SIG-M5 (cell line): Measurements from ENCODE around the gene VSTM4.
A peak's percentile ranks its signal among the peaks of the same experiment; 100 is the strongest.

Experiments
- DNase-seq: peaks from one replicate; lab custom pipeline; 2025; lab: John Stamatoyannopoulos, UW

The VSTM4 gene

DNA sequence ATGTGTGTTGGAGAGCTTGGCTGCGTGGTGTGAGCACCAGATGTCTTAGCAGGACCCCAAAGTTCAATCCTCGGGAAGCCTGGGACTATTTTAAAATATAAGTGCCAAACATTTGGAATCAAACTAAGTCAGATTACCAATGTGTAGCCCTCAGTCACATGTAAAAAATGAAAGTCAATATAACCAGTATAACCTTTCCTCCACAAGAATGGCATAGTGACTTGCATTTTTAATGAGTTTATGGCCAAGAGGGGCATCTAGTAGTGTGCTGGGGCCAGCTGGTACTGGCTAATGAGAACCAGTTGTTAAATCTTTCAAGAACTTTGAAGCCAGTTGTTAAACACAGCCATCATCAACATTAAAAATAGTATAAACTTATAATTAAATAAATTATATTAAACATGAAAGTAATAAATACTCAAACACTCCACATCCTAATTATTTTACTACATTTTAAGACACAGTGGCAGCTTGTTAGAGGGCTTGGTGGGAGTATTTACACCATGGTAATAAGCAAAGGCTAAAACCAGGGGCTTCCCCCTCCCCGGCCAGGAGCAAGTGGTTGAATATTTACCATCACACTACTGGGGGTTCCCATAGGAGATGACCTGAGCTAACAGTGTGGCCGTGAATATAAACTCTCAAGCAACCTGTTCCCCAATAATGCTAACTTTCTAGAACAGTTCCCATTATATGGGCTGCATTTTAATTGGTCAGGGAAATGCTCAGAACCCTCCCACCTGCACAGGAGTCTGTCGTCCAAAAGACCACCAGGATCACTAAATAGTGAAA lies 26.4 kb upstream of the VSTM4 start:
- DNase-seq: no peak

DNA sequence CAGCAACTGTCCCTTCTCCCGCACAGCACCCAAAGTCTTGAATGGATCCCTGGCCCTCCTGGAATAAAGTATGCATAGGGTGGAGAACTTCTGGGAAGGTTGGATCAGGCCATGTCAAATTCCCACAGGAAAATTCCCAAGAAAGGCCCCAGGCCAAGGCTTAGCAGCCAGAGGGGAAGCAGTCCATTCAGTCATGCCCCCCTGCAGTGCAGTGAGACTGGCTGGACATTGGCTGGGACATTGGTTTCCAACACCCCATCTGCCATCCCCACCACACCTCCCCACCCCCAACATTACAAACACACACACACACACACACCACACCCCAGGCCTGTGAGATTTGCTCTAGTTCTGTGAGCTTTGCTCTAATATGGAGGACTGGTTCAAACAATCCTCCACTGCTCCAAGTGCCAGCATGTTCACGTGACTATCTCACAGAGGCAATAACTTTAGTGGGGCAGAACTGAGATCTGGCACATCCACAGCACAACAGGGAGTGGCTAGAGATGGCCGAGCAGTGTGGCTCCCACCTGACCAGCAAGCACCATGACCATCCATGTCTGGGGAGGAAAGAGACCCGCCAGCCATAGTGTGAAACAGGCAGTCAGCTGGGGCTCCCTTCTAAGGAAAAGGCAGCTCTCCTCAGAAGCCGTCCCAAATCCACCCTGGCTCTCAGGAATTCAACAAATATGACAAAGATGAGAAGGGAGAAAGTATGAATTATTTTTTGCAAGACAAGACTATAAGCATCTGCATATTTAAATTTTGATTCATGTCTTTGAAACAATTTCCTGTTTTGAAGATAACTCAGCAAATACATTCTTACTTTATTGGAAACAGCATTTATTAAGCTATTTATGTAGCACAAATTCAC lies 25.2 kb upstream of the VSTM4 start:
- no peak for DNase-seq

DNA sequence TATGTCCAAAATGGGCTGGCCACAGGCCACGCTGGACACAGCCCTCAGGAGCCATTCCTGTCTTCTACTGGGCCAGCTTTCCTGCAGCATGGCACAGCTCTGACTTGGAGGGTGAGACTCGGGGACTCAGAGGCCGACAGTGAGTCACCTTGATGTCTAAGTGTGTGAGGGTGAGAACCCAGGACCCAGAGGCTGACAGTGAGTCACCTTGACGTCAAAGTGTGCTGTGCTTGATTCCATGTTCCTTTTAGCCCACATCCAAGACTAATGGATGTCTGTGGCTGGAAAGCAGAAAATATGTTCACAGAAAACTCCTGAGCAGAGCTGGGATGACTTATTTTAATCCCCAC lies 24.5 kb upstream of the VSTM4 start:
- DNase-seq: no peak

DNA sequence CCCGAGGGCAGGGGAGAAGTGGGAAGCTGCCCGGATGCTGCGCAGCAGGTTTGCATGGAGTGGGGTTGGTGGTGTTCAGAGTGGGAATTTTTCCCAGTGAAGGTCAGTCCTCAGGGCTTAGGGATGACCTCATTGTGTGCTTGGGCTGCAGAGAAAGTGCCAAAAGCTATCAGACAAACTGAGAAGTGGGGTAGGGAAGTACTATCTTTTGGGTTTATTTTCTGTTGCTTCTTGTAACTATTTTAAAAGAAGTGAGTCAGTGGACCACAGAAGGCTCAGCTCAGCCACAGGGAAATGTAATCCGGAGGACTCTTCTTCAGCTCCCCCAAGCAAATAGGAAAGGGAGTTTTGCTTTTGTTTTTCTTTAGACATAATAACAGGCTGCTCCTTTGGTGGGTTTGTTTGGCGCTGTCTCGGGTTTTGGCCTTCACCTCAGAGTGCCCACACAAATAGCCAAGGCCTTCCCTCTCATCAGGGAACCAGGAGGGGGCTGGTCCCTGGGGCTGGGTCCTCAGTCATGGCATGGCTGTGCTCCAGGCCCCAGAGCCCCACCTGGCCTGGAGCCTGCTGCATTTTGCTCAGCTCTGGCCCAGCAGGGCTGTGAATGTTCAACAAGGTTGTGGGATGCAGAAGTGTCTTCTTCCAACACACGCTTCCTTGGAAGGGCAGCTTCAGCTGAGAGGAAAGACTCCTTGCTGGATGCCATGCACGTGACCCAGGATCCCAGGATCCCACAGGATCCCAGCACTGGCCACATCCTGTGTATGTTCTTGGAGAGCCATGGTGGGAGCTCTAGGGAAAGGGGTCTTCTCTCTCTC lies 23.9 kb upstream of the VSTM4 start:
- peak; percentile 6 for DNase-seq

DNA sequence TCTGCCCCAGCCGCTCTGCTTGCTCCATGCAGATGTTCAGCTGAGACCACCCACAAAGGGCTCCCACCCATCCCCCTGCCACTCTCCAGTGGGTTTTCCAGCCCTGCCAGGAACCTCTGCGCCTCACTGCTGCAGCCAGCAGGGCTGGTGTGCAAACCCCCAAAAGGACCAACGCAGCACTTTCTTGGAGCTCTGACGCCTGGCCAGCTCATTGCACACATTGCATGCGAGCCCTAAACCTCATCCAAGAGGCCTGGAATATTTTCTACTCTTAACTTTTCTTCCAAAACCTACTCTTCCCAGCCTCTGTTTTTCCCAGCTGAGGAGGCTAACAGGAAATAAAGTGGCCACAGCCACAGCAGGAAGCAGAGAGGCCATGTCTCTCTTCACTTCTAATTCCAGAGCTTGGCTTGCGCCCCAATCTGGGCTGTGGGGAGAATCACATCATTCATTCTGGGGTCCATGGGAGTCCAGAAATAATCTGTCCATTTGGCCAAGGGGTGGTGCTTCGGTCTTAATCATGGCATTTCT lies 23.1 kb upstream of the VSTM4 start:
- DNase-seq: no peak

DNA sequence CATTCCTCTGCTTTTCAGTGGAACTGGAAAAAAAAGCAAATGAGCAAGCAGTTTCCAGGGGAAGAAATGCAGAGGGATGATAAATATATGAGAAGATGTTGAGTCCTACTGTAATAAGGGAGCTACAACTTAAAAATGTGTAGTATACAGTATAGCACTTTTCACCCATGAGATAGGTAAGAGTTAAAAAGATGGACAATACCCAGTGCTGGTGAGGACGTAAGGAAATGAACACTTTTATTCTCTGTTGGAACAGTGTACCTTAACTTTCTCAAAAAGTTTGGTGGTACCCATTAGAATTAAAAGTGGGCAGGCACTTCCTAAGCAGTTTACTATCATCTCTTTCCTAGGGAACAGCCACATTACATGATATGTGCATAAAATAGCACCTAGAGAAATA lies 21.2 kb upstream of the VSTM4 start:
- DNase-seq: no peak

DNA sequence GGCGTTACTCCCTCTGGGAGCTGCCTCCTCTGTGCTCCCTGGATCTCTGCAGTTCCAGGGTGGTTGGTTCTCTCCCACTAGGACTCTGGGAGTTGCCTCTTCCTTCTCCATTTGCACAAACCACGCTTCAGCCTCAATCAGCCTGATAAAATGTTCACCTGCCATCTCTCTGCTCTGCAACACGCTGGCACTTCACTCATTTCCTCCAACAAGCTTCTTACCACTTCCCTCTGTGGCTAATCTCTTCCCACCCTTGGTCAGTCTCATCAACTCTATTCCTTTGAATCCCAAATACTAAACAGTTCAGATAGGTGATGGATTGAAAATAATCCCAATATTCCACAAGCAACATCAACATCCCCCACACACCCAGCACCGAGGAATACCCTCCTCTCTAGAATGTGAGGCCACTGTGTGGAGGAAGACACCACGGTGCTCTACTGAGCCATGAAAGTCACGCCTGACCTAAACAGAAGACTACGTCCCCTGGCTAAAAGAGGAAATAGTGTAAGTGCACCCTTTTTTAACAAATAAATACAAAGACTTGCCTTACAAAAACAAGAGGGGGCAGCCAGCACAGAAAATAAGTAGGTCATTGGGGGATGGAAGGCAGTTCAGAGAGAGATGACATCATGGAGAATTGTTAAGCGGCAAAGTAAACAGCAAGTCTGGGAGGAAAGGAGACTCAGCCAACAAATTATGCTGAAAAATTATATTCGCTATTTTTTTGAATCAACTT lies 20.4 kb upstream of the VSTM4 start:
- DNase-seq: no peak

DNA sequence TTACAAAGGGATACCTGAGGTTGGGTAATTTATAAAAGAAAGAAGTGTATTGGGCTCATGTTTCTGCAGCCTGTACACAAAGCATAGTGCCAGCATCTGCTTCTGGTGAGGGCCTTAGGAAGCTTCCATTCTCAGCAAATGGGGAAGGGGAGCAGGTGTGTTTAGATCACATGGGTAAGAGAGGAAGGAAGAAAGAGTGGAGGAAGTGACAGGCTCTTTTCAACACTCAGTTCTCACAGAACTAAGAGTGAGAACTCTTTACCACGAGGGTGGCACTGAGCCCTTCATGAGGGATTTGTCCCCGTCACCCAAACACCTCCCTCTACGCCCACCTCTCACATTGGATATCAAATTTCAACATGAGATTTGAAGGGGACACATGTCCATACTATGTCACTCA lies 19.0 kb upstream of the VSTM4 start:
- no peak for DNase-seq

DNA sequence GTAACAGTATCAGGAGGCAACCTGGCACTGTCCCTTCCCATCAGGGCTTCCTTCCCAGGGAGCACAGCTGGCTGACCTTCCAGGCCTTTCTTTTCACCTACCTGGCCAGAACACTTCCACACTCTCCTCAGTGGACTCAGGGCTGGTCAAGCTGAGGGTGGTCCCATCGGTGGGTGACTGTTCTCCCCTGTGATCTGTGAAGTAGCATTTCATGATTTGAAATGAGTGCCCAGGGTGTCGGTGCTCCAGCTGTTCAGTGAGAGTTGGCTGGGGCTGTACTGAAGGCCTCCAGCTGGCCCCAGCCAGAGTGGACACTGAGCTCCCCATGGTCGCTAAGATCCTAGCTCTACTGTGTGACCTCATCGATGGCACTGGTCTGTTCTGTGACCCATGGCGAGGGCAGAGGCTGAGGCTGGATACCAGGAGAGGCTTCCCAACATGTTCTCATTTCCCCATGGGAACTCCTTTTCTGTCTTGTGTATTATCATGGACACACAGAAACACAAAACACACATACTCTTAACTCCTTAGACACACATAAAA lies 18.5 kb upstream of the VSTM4 start, which contains the start of gene FAM170B:
Gene FAM170B (minus strand): TSS at position 316 of the 543 bp plus-strand sequence. CDS start 103 bp downstream, at position 213.
- no peak for DNase-seq

DNA sequence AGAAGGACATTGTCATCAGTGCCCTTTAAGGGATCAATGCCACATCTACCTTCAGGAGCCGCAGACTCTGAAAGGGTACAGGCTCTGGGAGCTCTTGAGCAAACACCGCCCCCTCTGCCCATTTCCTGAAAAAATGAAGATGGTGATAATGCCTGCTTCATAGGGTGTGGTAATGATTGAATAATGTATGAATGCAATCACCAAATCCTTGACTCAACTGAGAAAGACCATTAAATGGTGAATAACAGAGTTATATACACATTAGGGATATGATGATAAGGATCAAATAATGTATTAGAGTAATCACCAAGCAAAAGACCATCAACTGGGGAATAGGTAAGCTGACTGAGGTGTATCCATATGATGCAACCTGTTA lies 17.0 kb upstream of the VSTM4 start:
- DNase-seq: no peak

DNA sequence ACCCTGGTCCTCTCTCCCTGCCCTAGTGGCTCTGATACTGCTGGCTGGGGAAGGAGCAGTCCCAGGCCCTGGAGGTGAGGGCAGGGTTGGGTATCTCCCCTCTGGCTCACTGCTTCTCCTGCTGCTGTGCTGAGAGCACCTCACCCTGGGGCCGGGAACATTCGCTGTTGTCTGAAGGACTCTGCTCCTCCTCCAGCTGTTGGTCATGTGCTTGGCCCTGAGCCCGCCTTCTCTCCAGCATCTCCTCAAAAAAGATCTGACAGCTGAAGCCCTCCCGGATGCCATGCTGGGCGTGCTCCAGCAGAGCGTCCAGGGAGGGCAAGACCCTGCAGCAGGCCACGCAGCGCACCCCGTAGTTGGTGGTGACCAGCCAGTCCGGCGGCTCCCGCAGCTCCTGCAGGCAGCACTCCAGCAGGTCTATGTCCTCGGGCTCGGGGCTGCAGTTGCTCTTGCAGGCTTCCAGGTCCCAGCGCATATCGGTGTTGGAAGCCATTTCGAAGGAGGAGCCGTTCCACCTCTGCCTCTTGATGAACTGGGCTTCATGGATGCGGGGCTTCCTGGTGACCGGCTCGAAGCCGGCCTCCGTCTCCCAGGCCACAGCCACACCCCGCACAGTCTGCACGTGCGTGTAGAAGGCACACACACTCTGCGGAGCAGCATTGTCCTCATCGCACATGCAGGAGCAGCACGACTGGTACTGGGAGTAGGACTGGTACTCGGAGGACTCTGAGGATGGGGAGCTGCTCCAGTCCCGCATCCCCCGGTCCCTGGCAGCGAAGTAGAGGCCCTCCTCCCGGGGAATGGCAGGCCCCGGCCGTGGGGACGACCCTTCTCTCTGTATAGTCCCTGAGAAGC lies 16.4 kb upstream of the VSTM4 start:
- DNase-seq: no peak

DNA sequence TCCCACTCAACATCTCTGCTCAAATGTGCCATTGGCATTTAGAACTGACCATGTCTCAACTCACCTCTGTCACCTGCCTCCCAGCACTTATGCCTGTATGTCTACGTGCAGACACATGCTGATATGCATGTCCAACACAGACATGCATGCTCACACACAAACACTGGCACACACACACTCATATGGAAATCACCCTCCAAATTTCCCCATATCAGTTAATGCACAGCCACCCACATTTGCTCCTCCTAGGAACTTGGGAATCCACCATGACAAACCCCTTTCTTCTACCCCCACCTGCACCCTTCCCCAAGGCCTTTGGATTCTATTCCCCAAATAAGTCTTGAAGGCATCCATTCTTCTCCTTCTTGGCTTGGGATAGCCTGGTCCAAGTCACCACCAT lies 14.1 kb upstream of the VSTM4 start:
- no peak for DNase-seq

DNA sequence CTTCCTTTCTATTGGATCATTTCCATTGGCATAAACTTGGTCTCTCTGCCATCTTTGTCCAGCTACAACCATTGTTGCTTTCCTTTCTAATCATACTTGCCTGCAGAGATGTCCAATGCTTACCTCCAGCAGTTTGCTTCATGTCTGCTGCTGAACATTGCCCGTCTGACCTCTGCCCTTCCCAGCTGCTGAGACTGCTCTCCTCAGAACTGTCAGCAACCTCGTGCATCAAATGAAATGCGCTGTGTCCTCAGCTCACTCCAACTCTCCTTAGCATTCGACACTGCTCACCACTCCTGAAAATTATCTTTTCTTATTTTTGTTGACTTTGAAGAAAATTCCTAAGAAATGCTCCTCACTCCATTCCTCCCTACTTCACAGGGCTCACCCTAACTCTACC lies 13.5 kb upstream of the VSTM4 start:
- no peak for DNase-seq

DNA sequence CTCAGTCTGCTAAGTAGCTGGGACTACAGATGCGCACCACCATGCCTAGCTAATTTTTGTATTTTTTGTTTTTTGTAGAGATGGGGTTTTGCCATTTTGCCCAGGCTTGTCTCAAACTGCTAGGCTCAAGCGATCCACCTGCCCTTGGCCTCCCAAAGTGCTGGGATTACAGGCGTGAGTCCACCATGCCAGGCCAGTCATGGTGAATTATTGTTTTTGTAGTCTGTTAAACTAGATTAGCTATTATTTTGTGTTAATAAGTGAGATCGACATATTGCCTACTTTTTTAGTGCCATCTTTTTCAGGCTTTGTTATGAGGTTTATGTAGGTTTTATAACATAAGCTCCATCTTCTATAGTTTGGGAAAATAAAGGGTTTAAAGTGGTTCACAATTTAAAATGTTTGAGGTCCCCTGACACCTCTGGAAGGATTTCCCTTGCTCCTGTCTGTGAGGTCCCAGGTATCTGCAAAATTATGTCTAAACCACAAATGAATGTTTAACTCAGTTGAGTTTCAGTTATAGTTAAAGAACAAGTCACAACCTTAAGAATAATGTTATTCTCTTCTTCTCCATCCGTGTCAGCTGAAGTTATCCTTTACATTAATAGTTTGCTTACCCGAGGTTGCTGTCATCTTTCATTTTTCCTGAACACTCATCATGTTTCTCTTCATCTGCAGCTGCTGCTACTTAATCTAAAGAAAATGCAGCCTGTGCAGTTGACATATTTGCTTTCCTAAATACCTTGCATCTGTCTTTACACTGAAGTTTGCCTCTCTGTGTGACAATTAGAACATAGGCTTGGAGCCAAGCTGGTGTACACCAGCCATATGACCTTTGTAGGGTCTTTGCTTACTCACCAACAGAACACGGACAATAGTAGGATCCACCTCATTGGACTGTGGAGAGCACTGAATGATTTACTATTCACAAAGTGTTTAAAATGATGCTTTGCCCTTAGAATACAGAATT lies 8.9 kb upstream of the VSTM4 start:
- no peak for DNase-seq

DNA sequence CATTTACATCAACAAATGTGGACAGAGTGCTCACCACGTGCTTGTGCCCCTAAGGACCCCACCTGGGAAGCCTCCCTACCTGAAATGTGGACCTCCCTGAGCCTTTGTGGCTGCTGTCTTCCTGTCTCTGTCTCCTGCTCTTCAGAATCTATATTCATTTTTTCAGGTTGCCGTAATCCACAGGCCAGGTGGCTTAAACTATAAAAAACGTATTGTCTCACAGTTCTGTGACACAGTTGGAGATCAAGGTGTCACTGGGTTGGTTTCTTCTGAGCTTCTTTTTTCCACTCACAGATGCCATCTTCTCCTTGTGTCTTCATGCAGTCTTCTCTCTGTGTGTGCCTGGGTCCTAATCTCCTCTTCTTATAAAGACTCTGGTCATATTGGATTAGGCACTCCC lies 5.6 kb upstream of the VSTM4 start:
- no peak for DNase-seq

DNA sequence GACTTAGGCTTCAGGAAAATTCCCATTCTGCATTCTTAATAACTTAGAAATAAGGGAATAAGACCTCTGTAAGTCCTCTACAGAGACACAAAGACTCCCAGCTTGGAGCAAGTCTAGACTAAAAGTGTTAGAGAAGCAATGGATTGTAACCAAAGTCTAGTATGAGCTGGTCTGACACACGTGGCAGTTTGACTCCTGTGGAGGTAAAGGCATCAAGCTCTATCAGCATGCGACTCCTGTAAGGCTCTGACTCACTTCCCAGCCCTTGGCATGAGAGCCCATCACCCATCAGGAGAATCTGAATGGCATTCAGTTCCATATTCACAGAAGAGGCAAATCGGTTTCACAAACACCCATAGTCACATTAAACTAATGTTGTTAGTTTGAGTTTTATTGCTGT lies 4.4 kb upstream of the VSTM4 start:
- DNase-seq: no peak

DNA sequence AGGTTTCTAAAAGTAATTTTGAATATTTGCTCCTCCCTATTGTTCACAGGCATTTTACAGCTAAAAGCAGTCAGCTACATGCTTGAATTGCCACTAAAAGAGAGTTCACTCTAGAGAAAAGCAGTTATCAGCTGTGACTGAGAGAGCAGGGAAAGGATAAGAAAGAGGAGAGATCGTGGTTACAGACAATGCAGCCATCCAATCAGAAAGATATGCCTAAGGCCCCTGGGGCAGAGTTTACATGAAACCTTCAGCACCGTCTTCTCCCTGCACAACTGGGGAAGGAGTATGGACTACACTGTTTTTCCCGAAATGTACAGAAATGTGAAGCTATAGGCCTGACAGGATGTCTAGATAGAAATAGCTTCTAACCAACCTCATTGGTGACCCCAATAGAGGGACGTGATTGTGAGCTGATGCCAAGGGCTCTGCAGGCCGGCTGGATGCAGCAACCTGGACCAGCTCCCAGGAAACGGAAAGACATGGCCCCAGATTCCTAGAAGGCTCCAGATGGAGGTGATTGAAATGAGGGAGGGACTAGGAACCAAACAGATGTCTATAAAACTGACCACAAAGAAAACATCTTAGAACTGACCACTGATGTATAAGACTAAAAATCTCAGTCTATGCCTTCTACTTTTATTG lies 3.2 kb upstream of the VSTM4 start:
- no peak for DNase-seq

DNA sequence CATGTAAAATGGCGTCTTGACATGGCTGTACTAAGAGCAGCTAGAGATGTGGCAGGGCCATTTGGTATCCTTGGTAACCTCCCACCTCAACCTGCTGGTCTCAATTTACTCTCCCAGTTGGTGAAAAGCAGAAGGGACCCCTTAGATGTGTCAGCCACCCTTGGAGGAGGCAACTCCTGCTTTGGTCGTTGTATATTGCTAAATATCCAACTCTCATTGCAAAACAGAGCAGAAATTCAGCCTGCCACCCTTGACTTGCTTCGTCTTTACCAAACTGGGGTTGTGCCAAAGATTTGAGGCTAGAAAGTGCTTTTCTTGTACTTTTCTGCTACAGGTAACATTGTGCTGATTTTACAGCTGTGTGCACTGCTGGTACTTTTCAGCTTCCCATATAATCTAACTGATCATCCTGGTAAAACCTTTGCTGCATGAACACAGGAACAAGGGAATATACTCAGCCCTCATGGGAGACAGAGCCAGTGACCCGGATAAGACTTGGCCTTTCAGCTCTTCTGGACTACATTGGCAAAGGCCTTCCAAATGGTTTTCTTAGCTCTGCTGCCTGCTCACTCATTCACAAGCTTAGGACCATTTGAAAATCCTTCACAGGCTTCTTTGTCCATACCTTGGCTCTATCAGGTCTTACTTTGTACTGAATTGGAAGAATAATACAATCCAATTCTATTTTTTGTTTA lies 2.2 kb upstream of the VSTM4 start:
- no peak for DNase-seq
